Omental fat pad (tissue), 4 donors: ENCODE results near the gene SYTL5. TPM values are rescaled to one million over a fixed set of nuclear protein-coding genes. Genes with fewer than 3 reads are reported as not detected.

ENCODE experiments used
- ATAC-seq: fragments of 150-250 bp; one replicate; pipeline ENCODE4 v1.9.1; 2016; ENCODE audit warnings: mild to moderate bottlenecking, moderate library complexity; ENCODE audit not compliant: low FRiP score
- DNase-seq: peaks from one replicate; pipeline ENCODE4 v3.0.0-alpha.2; 2019; ENCODE audit warnings: low spot score
- total RNA-seq, 4 donors: library from RNA; depleted of rRNA; stranded (reverse); fragments of >200 nt; gene quantifications; one replicate each; pipeline ENCODE4 v1.1.0, GENCODE V29; 2016
- TF ChIP-seq, protein P1 (sequence below), 3 donors: fragments of 450-650 bp; IDR thresholded peaks; one replicate each; pipeline ENCODE4 v1.5.1; 2016 to 2017; ENCODE audit warnings: antibody characterized with exemption in 3 of 3, mild to moderate bottlenecking in 3 of 3, moderate library complexity in 2 of 3

The SYTL5 gene
- total RNA-seq, 4 donors from 2014 or later, result 0.09 TPM; not detected in 3

GRCh38 chrX:38151441-38151840 is 145.1 kb downstream of the SYTL5 start:
- no peak for ATAC-seq
- TF ChIP-seq, protein P1, sequence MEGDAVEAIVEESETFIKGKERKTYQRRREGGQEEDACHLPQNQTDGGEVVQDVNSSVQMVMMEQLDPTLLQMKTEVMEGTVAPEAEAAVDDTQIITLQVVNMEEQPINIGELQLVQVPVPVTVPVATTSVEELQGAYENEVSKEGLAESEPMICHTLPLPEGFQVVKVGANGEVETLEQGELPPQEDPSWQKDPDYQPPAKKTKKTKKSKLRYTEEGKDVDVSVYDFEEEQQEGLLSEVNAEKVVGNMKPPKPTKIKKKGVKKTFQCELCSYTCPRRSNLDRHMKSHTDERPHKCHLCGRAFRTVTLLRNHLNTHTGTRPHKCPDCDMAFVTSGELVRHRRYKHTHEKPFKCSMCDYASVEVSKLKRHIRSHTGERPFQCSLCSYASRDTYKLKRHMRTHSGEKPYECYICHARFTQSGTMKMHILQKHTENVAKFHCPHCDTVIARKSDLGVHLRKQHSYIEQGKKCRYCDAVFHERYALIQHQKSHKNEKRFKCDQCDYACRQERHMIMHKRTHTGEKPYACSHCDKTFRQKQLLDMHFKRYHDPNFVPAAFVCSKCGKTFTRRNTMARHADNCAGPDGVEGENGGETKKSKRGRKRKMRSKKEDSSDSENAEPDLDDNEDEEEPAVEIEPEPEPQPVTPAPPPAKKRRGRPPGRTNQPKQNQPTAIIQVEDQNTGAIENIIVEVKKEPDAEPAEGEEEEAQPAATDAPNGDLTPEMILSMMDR (IDR thresholded peaks at IDR 0.05), result no peak

DNA sequence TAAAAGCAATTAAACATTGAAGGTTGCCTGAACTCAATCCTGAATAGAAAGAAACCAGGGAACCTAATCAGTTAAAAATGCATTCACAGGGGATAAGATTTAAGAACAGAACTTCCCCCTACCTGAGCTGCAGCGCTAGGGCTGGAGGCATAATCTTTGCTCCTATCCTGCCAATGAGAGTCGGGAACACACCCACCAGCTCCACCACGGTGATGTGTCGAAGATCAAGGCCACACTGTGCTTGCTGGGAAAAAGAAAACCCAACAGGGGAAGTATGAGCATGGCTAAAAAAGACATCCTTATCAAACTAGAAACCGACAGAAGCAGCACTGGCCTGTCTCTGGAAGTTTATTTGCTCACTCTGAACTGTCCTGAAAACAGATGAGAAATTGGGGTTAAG is 148.0 kb downstream of the SYTL5 start:
- no peak for DNase-seq
- no peak for ATAC-seq
- TF ChIP-seq, protein P1 (IDR thresholded peaks at IDR 0.05), result no peak

More at GRCh38 chrX:38151441-38151840, 145.1 kb downstream of the SYTL5 start:
- DNase-seq, result no peak

- ATAC-seq, result no peak
- no peak for DNase-seq
- TF ChIP-seq, protein P1 (IDR thresholded peaks at IDR 0.05), result no peak
These were observed 148.5 kb downstream of the SYTL5 start for GRCh38 chrX:38154818-38155217.

GRCh38 chrX:38156838-38157237 is 150.5 kb downstream of the SYTL5 start:
- no peak for DNase-seq
- TF ChIP-seq, protein P1 (IDR thresholded peaks at IDR 0.05), result no peak
- ATAC-seq, result no peak

DNA sequence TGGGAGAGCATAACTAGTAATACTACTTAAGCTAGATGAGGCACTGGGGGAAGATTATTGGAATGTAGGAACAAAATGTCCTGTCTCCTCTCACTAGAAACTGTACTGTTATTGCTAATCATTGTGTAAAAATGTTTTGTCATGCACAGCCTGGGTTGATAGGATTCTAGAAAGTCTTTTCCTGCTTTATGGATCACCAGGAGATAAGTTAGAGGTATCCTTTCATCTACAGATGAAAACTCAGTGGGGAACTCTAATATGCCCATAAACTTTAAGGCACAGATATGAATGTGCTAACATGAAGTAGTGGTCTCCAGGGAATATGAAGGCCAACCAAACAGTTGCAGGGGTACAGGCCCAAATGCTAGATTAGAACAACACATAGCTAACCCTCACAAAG is 156.8 kb downstream of the SYTL5 start:
- TF ChIP-seq, protein P1 (IDR thresholded peaks at IDR 0.05), result no peak
- ATAC-seq (no peak), DNase-seq (no peak)

DNA sequence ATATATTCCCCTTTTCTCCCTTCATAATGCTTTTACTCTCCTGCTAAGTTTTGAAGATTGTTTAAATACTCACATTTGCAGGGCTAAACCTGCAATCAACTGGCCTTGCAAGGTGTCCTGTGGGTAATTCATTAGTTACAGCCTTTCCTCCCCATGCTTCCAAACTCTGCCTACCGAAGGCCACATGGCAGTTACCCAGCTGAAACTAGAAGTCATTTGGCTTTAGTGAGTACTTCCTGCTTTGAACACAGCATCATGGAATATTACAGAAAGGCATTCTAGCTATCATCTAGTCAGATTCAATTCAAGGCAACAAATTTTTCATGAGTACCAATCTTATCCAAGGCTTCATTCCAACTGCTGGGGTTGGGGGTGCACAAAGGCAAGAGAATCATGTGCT is 158.7 kb downstream of the SYTL5 start:
- TF ChIP-seq, protein P1 (IDR thresholded peaks at IDR 0.05), result no peak
- no peak for DNase-seq
- ATAC-seq, result no peak

DNA sequence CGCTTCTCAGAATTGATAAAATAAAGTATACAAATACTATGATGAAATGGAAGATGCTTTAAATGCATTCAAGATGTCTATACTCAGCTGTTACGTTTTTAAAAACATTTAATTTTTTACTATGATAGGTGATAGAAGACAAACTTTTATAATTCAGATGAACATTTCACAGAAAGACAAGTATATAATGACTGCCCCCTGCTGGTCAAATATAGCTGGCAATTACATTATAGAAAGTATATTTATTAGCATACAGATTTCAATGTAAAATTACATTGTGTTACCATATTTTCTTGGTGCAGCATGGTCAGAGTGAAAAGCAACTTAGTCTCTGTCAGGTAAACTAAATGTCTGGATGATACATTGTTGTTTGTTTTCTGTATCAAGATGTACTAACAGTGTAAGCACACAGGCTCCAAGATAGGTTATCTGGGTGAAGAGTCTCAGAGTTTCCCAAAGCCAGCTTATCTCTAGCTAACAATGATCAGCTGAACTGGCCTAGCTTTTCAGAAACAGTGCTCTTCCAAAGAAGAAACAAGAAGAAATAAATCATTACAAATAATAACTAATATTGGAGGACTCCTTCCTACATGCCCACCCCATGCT is 160.2 kb downstream of the SYTL5 start:
- TF ChIP-seq, protein P1 (IDR thresholded peaks at IDR 0.05), result no peak
- ATAC-seq, result no peak
- DNase-seq, result no peak
